HepG2 (cell line): ENCODE results near the gene DHRS1. TPM values are rescaled to one million over a fixed set of nuclear protein-coding genes. Genes with fewer than 3 reads are reported as not detected.

Source experiments
- CEBPG ChIP-seq: IDR thresholded peaks from 2 replicates; pipeline ENCODE4 v1.6.1; 2016
- FOXC1 ChIP-seq: sonication (generic); formaldehyde crosslinking; IDR thresholded peaks from 2 replicates; pipeline ENCODE4 v1.8.0; 2022; ENCODE audit warnings: mild to moderate bottlenecking, missing genetic modification reagents, borderline replicate concordance
- GATAD1 ChIP-seq: IDR thresholded peaks from 2 replicates; pipeline ENCODE4 v1.6.1; 2016; ENCODE audit warnings: missing genetic modification reagents, missing compliant biosample characterization
- GTF2F1 ChIP-seq: fragments of 150-350 bp; IDR thresholded peaks from 2 replicates; pipeline ENCODE4 v1.6.1; 2014; ENCODE audit warnings: low read length
- SMAD1 ChIP-seq: sonication (generic); formaldehyde crosslinking; IDR thresholded peaks from 2 replicates; pipeline ENCODE4 v1.4.0; 2020; ENCODE audit warnings: missing genetic modification reagents, low read depth, mild to moderate bottlenecking, borderline replicate concordance
- TEAD3 ChIP-seq: optimal IDR thresholded peaks from 2 replicates; pipeline ENCODE3; 2016; ENCODE audit warnings: borderline replicate concordance
- THYN1 ChIP-seq: sonication (generic); formaldehyde crosslinking; IDR thresholded peaks from 2 replicates; pipeline ENCODE4 v1.8.1; 2023; ENCODE audit warnings: low read depth, mild to moderate bottlenecking, moderate library complexity, missing genetic modification reagents, borderline replicate concordance
- U2AF1 ChIP-seq: fragments of 200-400 bp; formaldehyde crosslinking; optimal IDR thresholded peaks from 2 replicates; pipeline ENCODE3; 2017; ENCODE audit warnings: mild to moderate bottlenecking, low read depth, low read length
- ZNF274 ChIP-seq: sonication (generic); formaldehyde crosslinking; IDR thresholded peaks from 2 replicates; pipeline ENCODE4 v1.5.1; 2020; ENCODE audit warnings: mild to moderate bottlenecking, missing genetic modification reagents
- ZNF337 ChIP-seq: sonication (generic); formaldehyde crosslinking; IDR thresholded peaks from 2 replicates; pipeline ENCODE4 v1.5.1; 2020; ENCODE audit warnings: missing genetic modification reagents, low read depth, mild to moderate bottlenecking, borderline replicate concordance
- ZNF451 ChIP-seq: sonication (generic); formaldehyde crosslinking; IDR thresholded peaks from 2 replicates; pipeline ENCODE4 v1.5.0; 2020; ENCODE audit warnings: mild to moderate bottlenecking, missing genetic modification reagents
- polyA plus RNA-seq, 8 experiments: library from polyadenylated mRNA; depleted of rRNA in 3 of 8; stranded (reverse) in 7 of 8; unstranded in 1 of 8; fragments of >200 nt; fragmentation: Illumina TruSeq in 4 of 8; extraction: Trizol in 4 of 8; gene quantifications; 2 replicates each; pipeline versions ENCODE4 v1.2.1 to v1.2.3, GENCODE V29; 2011 to 2016; ENCODE audit warnings: low read depth in 4 of 8, missing spikeins in 1 of 8, mixed read lengths in 1 of 8; ENCODE audit not compliant: insufficient read depth in 1 of 8
- total RNA-seq, 5 experiments: library from RNA; depleted of rRNA; stranded (reverse); fragments of >200 nt; fragmentation: Illumina TruSeq; extraction: Trizol; gene quantifications; 2 replicates each; pipeline ENCODE4 v1.2.3, GENCODE V29; 2016; ENCODE audit warnings: low read depth in 1 of 5
- TF ChIP-seq, protein P1 (sequence below): IDR thresholded peaks from 2 replicates; pipeline ENCODE4 v1.6.1; 2016; ENCODE audit warnings: low read depth, borderline replicate concordance
- TF ChIP-seq, protein P2 (sequence below): sonication (generic); formaldehyde crosslinking; IDR thresholded peaks from 2 replicates; pipeline ENCODE4 v1.4.0; 2020; ENCODE audit warnings: missing genetic modification reagents, borderline replicate concordance
- TF ChIP-seq, protein P3 (sequence below): sonication (generic); formaldehyde crosslinking; IDR thresholded peaks from 2 replicates; pipeline ENCODE4 v1.5.0; 2020; ENCODE audit warnings: mild to moderate bottlenecking, missing genetic modification reagents
- TF ChIP-seq, protein P4 (sequence below): sonication (generic); formaldehyde crosslinking; IDR thresholded peaks from 2 replicates; pipeline ENCODE4 v1.5.1; 2020; ENCODE audit warnings: missing genetic modification reagents, mild to moderate bottlenecking, borderline replicate concordance
- TF ChIP-seq, protein P5 (sequence below): sonication (generic); formaldehyde crosslinking; IDR thresholded peaks from 2 replicates; pipeline ENCODE4 v1.5.0; 2020; ENCODE audit warnings: missing genetic modification reagents, mild to moderate bottlenecking, borderline replicate concordance

Gene DHRS1
- total and polyA plus RNA-seq, 2 of the 13 experiments (the other 11 are each of a cell fraction or from before 2014, with no cell fraction given): 49.8 to 60.8 TPM

DNA sequence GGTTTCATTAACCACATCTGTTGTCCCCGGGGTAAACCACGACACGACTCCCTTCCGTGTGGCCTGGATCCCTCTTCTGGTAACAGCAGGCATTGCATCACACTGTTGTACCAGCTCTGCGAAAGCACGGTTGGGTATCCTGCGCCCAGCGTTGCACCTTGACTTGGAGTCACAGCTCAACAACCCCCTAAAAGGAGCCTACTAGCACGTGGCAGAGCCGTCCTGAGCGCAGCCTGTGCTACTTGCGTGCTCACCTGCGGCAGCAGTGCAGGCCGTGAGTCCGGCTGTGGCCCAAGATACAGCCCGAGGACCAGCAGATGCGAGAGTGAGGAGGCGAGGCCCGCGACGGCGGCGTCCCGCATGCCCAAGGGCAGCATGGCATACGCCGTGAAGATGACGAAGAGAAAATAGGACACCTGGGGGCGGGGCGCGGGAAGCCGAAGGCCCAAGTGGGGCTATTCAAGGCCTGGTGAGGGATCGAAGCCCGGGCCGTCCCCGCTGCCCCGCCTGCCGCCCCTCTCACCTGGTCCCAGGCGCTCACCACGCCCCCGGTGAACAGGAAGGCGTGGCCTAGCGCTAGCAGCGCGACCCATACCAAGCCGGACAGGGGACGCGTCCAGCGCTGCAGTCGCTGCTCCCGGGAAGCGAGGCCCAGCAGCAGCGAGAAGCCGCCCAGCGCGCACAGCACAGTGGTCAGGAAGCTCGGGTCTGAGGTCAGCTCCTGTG, 32.9 kb upstream of the DHRS1 start (continued):
- TF ChIP-seq, protein P1, sequence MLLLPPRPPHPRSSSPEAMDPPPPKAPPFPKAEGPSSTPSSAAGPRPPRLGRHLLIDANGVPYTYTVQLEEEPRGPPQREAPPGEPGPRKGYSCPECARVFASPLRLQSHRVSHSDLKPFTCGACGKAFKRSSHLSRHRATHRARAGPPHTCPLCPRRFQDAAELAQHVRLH (CRISPR knock-in tag): peak; percentile 97
- TF ChIP-seq ZNF451 (CRISPR knock-in tag) (peak; percentile 91), ZNF274 (CRISPR knock-in tag) (peak; percentile 99), GTF2F1 (no peak), U2AF1 (peak; percentile 79), CEBPG (CRISPR knock-in tag) (peak; percentile 98), ZNF337 (CRISPR knock-in tag) (no peak), TEAD3 (CRISPR knock-in tag) (peak; percentile 55), GATAD1 (peak; percentile 69; the same call in 1 of the 2 replicates), THYN1 (CRISPR knock-in tag) (no peak), FOXC1 (CRISPR knock-in tag) (peak; percentile 100), SMAD1 (CRISPR knock-in tag) (peak; percentile 95; the same call in 1 of the 2 replicates)
- TF ChIP-seq, protein P2, sequence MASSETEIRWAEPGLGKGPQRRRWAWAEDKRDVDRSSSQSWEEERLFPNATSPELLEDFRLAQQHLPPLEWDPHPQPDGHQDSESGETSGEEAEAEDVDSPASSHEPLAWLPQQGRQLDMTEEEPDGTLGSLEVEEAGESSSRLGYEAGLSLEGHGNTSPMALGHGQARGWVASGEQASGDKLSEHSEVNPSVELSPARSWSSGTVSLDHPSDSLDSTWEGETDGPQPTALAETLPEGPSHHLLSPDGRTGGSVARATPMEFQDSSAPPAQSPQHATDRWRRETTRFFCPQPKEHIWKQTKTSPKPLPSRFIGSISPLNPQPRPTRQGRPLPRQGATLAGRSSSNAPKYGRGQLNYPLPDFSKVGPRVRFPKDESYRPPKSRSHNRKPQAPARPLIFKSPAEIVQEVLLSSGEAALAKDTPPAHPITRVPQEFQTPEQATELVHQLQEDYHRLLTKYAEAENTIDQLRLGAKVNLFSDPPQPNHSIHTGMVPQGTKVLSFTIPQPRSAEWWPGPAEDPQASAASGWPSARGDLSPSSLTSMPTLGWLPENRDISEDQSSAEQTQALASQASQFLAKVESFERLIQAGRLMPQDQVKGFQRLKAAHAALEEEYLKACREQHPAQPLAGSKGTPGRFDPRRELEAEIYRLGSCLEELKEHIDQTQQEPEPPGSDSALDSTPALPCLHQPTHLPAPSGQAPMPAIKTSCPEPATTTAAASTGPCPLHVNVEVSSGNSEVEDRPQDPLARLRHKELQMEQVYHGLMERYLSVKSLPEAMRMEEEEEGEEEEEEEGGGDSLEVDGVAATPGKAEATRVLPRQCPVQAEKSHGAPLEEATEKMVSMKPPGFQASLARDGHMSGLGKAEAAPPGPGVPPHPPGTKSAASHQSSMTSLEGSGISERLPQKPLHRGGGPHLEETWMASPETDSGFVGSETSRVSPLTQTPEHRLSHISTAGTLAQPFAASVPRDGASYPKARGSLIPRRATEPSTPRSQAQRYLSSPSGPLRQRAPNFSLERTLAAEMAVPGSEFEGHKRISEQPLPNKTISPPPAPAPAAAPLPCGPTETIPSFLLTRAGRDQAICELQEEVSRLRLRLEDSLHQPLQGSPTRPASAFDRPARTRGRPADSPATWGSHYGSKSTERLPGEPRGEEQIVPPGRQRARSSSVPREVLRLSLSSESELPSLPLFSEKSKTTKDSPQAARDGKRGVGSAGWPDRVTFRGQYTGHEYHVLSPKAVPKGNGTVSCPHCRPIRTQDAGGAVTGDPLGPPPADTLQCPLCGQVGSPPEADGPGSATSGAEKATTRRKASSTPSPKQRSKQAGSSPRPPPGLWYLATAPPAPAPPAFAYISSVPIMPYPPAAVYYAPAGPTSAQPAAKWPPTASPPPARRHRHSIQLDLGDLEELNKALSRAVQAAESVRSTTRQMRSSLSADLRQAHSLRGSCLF: no peak
- TF ChIP-seq, protein P3, sequence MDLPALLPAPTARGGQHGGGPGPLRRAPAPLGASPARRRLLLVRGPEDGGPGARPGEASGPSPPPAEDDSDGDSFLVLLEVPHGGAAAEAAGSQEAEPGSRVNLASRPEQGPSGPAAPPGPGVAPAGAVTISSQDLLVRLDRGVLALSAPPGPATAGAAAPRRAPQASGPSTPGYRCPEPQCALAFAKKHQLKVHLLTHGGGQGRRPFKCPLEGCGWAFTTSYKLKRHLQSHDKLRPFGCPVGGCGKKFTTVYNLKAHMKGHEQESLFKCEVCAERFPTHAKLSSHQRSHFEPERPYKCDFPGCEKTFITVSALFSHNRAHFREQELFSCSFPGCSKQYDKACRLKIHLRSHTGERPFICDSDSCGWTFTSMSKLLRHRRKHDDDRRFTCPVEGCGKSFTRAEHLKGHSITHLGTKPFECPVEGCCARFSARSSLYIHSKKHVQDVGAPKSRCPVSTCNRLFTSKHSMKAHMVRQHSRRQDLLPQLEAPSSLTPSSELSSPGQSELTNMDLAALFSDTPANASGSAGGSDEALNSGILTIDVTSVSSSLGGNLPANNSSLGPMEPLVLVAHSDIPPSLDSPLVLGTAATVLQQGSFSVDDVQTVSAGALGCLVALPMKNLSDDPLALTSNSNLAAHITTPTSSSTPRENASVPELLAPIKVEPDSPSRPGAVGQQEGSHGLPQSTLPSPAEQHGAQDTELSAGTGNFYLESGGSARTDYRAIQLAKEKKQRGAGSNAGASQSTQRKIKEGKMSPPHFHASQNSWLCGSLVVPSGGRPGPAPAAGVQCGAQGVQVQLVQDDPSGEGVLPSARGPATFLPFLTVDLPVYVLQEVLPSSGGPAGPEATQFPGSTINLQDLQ (CRISPR knock-in tag): peak; percentile 94; the same call in 1 of the 2 replicates
- TF ChIP-seq, protein P4, sequence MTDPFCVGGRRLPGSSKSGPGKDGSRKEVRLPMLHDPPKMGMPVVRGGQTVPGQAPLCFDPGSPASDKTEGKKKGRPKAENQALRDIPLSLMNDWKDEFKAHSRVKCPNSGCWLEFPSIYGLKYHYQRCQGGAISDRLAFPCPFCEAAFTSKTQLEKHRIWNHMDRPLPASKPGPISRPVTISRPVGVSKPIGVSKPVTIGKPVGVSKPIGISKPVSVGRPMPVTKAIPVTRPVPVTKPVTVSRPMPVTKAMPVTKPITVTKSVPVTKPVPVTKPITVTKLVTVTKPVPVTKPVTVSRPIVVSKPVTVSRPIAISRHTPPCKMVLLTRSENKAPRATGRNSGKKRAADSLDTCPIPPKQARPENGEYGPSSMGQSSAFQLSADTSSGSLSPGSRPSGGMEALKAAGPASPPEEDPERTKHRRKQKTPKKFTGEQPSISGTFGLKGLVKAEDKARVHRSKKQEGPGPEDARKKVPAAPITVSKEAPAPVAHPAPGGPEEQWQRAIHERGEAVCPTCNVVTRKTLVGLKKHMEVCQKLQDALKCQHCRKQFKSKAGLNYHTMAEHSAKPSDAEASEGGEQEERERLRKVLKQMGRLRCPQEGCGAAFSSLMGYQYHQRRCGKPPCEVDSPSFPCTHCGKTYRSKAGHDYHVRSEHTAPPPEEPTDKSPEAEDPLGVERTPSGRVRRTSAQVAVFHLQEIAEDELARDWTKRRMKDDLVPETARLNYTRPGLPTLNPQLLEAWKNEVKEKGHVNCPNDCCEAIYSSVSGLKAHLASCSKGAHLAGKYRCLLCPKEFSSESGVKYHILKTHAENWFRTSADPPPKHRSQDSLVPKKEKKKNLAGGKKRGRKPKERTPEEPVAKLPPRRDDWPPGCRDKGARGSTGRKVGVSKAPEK (CRISPR knock-in tag): peak; percentile 93; the same call in 1 of the 2 replicates
- TF ChIP-seq, protein P5, sequence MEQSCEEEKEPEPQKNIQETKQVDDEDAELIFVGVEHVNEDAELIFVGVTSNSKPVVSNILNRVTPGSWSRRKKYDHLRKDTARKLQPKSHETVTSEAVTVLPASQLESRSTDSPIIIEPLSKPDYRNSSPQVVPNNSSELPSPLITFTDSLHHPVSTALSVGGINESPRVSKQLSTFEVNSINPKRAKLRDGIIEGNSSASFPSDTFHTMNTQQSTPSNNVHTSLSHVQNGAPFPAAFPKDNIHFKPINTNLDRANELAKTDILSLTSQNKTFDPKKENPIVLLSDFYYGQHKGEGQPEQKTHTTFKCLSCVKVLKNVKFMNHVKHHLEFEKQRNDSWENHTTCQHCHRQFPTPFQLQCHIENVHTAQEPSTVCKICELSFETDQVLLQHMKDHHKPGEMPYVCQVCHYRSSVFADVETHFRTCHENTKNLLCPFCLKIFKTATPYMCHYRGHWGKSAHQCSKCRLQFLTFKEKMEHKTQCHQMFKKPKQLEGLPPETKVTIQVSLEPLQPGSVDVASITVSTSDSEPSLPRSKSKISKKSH: peak; percentile 97
